ENCODE data around the gene GFI1. TPM values are rescaled to one million over a fixed set of nuclear protein-coding genes. Genes with fewer than 3 reads are reported as not detected.

The GFI1 gene
- total RNA-seq, 2 donors from 2014 or later: 0.30 to 1.1 TPM

GRCh38 chr1:92503926-92504285 is 17.2 kb upstream of the GFI1 start:
- no peaks in the 10 kb centered on the region for H3K27me3 ChIP-seq
- no peak for DNase-seq (ENCODE audit: low spot score)
- H3K36me3 ChIP-seq: no peaks in the 10 kb centered on the region
- no peaks in the 10 kb centered on the region for H3K9me3 ChIP-seq
- no peak overlapping the region for H3K4me3 ChIP-seq
- no peak for TF ChIP-seq CTCF (IDR thresholded peaks at IDR 0.05)
- H3K27ac ChIP-seq: no peak overlapping the region
- H3K4me1 ChIP-seq: no peaks in the 10 kb centered on the region

- Histone ChIP-seq H3K27me3 (no peaks in the 10 kb centered on the region), H3K4me3 (no peak overlapping the region), H3K9me3 (no peaks in the 10 kb centered on the region), H3K36me3 (no peaks in the 10 kb centered on the region), H3K4me1 (no peaks in the 10 kb centered on the region), H3K27ac (no peak overlapping the region)
- no peak for TF ChIP-seq CTCF (IDR thresholded peaks at IDR 0.05)
- DNase-seq (ENCODE audit: low spot score): no peak
Measured at GRCh38 chr1:92503043-92503925, 16.6 kb upstream of the GFI1 start.

GRCh38 chr1:92502247-92502646 is 15.5 kb upstream of the GFI1 start:
- no peaks in the 10 kb centered on the region for H3K4me1 ChIP-seq
- H3K9me3 ChIP-seq: no peaks in the 10 kb centered on the region
- H3K27ac ChIP-seq: no peak overlapping the region
- no peaks in the 10 kb centered on the region for H3K36me3 ChIP-seq
- H3K4me3 ChIP-seq: no peak overlapping the region
- no peak for TF ChIP-seq CTCF (IDR thresholded peaks at IDR 0.05)
- no peak for DNase-seq (ENCODE audit: low spot score)
- H3K27me3 ChIP-seq: no peaks in the 10 kb centered on the region

GRCh38 chr1:92500552-92500951 is 13.8 kb upstream of the GFI1 start:
- H3K9me3 ChIP-seq: no peaks in the 10 kb centered on the region
- DNase-seq (ENCODE audit: low spot score): no peak
- no peak for TF ChIP-seq CTCF (IDR thresholded peaks at IDR 0.05)
- H3K4me1 ChIP-seq: no peaks in the 10 kb centered on the region
- H3K27ac ChIP-seq: no peak overlapping the region
- H3K4me3 ChIP-seq: no peak overlapping the region
- H3K27me3 ChIP-seq: no peaks in the 10 kb centered on the region
- no peaks in the 10 kb centered on the region for H3K36me3 ChIP-seq

- Histone ChIP-seq H3K27me3 (no peaks in the 10 kb centered on the region), H3K36me3 (no peaks in the 10 kb centered on the region), H3K4me1 (no peaks in the 10 kb centered on the region), H3K9me3 (no peaks in the 10 kb centered on the region), H3K27ac (no peak overlapping the region), H3K4me3 (no peak overlapping the region)
- no peak for TF ChIP-seq CTCF (IDR thresholded peaks at IDR 0.05)
- no peak for DNase-seq (ENCODE audit: low spot score)
Measured at GRCh38 chr1:92495392-92496063, 8.8 kb upstream of the GFI1 start.

Data from right atrium auricular region (tissue), 2 donors.